Right hindlimb (tissue), 1 donor: Measurements from ENCODE around the gene FBXO31.
"Not testable (repeated sequence)": the region's sequence is repeated elsewhere in the genome, so short reads cannot be mapped to it uniquely, and the experiment has no call there.

ENCODE experiments used
- DNase-seq: peaks from one replicate; pipeline ENCODE4 v3.0.0-alpha.2; 2018

Gene FBXO31

DNA sequence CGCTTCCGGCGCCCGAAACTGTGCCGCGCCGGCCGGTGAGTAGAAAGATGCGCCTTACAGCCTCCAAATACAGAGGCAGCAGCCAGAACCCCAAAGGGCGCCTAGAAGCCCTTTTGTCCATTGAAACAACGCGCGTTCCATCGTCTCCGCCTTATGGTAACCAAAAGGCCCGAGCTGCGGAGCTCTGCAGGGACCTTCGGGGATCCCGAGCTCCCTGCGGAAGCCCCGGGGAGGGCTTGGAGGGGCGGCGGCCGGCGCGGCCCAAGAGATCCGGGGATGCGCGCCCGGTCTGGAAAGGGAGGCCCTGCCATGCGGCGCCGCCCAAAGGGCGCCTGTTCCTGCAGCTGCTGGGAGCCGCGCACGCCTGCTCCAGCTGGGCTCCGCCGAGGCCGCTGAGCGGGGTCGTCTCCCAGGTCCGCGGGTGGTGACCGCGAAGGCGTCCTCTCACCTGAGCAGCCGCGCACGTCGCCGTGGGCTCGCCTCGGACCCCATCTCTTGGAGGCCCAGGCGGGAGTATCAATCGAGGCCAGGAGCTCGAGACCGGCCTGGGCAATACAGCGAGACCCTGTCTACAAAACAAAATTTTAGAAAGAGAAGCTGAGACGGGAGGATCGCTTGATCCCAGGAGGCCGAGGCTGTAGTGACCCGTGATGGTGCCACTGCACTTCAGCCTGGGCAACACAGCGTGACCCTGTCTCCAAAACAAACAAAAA is 742 bp upstream of the FBXO31 start:
- DNase-seq = peak; percentile 37

DNA sequence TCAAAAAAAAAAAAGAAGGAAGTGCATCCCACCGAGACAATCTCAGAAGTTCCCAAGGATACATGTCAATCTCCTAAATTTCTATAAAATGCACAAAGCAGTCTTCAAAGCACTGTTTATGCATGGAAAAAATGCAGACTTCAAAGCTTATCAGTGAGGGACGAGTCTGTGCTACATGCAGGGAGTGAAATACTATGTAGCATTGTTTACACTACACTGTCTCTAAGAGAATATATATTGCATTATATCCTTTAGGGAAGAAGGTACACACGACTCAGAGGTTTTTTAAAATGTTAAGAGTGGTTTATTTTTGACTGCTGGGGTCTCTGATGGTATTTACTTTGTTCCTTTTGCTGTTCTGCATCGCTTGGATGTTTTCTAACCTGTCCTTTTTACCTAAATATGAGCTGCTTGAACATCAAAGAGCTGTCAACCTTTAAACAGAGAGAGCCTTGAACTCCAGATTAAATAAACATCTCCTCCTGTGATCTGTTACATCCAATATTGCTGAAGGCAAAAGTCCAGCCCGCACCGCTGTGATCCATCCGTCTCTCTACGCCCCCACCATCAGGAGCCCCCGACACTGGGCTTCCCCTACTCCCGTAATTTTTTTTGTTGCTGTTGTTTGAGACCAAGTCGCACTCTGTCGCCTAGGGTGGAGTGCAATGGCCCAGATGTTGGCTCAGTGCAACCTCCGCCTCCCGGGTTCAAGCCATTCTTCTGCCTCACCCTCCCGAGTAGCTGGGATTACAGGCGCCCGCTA is 1.4 kb downstream of the FBXO31 start:
- no peak for DNase-seq

DNA sequence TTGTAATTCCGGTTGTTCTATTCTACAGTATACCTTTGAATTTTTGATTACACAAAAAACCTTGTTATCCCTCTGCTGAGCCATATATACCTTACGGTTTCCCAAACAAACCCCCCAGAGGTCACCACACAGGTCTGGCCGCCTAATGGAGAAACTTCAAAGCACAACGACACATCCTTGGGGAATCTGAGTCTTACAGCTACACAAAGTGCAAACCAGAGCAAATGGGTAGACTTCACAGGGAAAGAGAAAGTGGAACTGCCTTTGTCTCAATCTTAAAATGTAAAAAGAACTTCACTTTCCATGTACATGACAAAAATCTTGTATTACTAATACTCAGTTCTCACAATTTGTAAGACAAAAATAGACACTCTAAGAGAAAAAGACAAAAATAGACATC is 2.7 kb downstream of the FBXO31 start:
- DNase-seq = no peak

DNA sequence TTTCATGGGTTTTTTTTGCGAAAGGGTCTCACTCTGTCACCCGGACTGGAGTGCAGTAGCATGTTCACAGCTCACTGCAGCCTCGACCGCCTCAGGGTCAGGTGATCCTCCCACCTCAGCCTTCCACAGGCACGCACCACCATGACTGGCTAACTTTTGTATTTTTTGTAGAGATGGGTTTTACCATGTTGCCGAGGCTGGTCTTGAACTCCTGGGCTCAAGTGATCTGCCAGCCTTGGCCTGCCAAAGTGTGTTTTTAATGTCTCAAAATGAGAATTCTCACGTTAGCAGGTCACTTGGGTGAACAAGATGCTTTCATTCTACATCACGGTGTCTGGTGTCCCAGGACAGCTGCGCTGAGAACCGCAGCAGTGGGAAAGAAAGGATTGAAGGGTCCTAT is 3.2 kb downstream of the FBXO31 start:
- no peak for DNase-seq

DNA sequence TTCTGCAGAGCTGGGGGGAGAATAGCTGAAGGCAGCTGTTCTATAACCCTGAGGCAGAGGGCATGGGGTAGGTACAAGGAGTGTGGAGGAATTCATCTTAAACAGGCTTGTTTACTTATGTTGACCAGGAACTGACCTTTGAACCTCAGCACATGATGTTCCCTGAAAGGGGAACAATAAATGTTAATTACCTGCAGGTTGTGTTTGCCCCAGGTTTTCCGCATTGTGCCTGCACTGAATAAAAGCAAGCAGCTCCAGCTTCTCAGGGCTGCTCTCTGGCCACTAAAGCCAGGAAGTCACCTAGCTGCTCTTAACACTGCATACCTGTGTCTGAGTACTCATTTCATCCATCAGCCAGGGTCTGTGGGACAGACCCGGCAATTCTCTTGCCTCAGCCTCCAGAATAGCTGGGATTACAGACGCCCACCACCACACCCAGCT is 4.2 kb downstream of the FBXO31 start:
- DNase-seq = not testable (repeated sequence)

DNA sequence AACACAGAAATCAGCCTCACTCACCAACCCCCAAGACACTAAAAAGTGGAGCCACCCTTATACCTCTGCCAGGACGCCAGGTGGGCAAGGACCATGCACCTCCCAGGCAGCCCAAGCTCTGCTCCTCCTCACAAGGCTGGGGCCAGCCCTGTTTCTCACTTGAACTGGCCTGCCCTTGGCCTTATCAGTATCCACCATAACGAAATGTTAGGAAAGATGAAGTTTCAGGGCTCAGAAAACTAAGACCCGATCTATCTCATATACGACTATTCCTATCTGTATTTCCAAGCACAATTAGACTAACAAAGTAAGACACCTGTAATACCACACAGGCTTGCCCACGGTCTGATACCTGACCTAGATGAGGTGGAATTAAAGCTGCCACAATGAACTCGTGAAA is 6.9 kb downstream of the FBXO31 start:
- no peak for DNase-seq

DNA sequence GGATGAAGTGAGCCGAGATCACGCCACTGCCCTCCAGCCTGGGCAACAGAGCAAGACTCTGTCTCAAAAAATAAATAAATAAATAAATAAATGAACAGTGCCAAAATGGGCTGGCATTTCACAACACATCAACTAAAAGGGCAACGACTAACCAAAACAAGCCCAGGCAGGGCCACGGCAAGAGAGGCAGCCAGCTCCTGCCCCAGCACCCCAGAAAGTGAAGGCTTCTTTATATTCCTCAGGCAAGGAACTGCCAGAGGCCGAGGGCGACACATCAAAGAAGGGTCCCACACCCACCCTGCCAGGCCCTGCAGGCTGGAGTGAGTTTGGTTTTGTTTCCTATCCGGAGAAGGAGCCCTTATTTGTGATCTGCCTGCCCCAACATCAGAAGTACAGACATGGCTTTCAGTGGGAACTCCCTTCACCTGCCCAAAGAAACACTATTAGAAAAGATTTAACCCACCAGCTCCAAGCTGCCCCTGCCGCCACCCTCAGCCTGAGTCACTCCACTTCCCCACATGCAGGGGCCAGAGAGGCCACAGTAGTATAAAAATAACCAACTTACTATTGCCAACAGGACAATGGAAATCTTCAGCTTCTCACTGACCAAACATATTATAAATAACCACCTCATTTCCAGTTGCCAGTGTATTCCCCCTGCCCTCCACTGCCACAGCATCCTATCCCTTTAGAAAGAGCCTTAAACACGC is 8.0 kb downstream of the FBXO31 start:
- DNase-seq = no peak

DNA sequence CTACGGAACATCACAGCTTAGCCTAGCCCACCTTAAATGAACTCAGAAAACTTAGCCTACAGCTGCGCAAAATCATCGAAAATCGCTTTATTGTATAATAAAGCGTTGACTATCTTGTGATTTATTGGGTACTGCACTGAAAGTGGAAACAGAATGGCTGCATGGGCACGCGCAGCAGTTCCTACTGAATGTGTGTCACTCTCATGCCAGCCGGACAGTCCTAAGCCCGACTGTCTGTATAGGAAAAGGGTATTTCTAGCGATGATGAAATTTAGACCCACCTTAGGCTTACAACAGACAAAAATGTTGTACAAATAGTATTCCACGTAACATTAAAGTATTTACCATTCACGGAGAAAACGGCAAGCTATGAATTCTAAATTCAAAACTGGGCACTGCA is 9.3 kb downstream of the FBXO31 start:
- DNase-seq = no peak

DNA sequence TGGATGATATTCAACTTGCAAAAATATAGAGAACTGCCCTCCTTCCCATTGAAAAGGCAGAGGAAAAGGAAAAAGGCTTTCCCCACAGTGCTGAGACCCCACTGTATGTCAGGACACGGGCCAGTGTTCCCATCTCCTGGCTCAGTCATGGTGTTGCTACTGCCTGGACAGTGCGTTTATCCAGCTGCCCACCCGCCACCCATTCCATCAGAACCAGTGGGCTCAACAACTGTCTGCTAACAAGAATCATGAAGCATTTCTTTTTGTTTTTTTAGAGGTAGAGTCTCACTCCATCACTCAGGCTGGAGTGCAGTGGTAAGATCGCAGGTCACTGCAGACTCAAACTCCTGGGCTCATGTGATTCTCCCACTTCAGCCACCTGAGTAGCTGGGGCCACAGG is 11.3 kb downstream of the FBXO31 start:
- no peak for DNase-seq

DNA sequence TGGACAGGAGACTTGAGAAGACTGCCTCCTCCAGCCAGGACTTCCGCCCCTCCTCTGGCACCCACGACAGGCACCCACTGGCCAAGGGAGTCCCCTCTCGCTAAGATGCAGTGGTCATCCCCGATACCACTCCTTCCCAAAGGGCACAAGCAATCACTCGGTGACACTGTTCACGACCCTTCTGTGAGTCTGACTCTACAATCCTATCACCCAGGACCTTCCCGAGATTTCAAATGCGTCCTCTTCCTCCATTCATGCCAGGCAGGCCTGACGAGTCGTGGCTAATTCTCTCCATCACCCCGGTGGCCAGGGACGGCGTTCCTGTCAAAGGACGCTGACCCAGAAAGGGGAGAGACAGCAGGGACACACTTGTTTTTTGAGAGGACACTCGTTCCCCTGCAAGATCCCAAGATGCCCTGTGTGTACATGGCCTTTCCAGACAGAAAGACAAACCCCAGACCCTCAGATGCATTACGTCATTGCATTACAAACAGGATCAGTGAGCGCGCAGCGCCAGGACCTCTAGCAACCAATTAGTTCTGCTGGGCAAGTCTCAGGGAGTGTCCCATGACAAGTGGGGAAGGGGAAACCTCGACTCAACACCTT is 12.2 kb downstream of the FBXO31 start:
- no peak for DNase-seq

DNA sequence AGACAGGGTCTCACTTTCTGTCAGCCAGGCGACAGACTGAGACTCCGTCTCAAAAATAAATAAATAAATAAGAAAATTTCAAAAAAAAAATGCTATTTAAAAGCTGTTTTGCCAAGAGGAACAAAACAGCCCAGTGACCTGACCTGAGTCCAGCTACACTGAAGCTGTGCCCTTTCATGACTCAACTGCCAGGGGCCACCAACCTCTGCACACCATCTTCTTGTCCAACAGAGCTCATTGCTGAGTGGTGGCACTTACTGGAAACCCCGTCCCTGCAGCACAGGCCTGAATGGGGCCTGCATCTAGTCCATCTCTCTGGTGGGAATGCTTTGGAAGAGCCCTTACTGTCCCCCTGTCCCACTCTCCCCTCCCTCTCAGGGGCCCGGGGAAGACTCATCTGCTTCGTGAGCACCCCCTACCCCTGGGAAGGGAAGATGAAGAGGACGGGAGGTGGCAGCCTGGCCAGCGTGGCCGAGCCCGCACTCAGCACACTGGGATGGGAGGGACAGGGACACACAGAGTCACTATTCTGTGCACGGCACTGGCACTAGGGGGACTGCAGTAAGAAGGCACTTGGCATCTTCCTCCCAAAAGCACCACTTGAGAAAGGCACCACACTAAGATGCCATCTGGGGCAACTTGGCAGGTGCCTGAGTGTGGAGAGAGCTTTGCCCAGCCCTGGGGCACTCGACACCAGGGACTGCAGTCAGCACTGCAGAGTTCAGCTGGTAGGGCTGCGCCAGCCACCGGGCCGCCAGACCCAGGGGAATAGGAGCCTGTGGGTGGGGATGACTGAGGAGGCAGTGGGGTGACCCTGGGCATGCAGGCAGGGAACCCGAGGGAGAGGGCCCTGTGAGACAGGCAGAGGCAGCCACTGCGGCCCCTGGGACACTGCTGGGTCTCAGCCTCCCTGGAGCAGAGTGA is 13.5 kb downstream of the FBXO31 start:
- DNase-seq = no peak

DNA sequence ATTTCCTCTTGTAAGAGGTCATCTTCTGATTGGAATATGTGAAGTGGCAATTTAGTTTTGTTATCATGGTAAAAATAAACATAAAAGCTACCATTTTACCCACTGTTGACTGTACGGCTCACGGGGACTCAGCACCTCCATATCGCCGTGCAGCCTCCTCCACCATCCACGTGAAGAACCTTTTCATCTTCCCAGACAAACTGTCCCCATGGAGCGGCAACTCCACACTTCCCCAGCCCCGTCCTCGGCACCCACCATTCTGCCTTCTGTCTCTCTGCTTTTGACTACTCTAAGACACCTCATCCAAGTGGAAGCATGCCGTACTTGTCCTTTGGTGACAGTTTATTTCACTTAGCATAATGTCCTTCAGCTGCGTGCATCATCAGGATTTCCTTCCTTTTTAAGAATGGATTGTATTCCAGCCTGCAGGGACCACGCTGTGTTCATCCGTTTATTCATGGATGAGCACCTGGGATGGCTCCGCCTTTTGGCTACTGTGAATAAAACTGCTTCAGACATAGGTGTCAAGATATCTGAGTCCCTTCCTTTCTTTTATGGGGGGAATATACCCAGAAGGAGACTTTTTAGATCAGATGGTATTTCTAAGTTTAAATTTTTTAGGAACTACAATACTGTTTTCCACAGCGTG is 14.3 kb downstream of the FBXO31 start:
- DNase-seq = no peak

DNA sequence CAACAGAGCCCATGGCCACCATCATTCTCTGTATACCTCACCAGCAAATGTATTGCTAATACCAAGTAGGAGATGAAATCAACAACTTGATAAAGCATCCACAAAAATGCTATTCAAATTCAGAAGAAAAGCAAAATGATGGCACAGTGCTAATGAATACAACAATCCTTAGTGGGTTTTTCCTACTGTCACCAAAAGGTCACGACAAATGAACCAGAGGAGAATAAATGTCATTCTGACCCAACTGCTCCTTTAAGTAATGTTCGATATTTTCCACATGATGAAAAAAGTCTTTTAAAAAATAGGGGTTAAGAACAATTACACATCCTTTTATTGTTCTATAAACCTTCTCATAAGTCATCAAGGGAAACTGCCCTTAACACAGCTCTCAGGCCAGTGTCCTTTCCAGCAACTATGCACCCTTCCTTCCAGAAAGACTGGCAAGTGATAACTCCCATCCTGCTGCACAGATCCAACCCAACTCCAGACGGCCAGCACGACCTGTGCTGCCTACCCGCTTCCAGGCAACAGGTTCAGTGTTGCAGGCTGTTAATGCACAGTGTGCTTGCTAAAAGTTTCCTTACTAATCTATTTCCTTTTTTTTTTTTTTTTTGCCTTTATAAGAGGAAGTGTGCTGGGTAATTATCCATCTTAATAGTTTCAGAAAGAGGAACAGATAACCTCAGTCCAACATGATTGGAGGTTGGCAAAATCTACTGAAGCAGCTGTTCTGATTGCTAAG is 15.4 kb downstream of the FBXO31 start:
- no peak for DNase-seq

DNA sequence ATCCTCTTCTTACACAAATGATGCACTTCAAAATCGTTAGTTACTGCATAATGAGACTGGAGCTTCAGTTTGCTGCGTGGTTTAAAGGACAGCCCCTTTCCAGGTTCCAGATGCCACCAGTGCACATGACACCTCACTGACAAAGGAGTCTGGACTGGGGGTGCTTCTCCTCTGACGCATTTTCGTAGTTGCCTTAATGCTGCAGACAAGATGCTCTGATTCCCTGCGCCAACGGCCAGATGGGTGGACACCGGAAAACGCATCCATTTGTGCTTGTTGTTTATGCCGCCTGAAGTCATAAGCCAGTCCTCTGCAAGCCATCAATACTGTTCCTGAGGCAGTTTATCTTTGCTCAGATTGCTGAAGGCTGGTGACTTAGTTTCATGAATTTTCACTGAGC is 16.0 kb downstream of the FBXO31 start:
- DNase-seq = no peak

DNA sequence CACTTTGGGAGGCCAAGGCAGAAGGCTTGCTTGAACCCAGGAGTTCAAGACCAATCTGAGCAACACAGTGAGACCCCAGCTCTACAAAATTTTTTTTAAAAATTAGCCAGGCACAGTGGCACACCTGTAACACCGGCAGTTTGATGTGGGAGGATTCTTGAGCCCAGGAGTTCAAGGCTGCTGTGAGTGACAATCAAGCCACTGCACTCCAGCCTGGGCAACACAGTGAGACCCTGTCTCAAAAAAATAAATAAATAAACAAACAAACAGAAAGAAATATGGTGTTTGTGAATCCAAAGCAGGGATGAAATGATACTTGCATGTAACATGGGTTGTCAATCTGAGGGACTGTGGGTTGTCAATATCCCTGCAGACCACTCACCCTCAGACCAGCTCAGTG is 16.6 kb downstream of the FBXO31 start:
- DNase-seq = no peak

DNA sequence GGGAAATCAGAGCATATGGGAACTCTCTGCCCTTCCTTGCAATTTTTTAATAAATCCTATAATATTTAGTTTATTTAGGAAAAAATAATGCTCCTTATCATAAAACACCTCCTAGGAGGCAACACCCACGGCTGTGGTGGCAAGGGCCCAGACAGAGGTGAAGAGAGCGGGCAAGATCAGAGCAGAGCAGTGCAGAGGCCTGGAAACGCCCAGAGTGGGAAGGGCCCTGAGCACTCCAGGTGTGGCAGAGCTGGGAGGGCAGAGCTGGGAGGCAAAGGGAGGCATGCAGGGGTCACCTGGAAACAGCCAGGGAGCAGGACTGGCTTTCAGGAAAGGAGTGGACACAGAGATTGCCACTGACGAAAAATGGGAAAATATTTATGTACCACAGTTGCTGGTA is 17.3 kb downstream of the FBXO31 start:
- DNase-seq = no peak

DNA sequence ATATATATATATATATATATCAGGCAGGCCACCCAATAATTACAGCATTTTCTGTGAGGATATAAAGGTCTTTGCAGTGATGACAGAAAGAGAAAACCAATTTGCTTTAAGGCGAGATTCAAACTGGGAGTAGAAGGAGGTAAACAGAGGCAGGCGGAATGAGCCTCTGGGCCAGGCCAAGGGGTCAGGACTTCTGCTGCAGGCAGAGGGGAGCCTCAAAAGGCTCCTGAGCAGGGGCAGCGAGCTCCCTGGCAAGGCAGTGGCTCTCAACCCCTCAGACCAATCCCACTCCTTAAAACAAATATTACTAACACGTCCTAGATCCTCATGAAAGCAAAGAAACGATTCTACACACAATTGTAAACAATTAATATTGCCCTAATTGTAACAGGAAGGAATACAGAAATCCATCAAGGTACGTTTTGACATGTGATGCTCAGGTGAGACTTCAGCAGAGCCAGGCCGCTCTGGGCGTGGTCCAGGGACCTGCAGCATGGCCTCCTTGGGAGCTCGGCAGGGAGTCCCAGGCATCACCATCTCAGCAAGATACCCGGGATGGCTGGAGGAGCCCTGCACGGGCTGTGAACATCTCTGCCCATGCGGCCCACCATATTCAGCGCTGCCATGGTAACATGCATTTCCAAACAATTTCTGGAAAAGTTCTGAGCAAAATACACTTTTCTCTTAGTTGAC is 18.4 kb downstream of the FBXO31 start:
- DNase-seq = no peak

DNA sequence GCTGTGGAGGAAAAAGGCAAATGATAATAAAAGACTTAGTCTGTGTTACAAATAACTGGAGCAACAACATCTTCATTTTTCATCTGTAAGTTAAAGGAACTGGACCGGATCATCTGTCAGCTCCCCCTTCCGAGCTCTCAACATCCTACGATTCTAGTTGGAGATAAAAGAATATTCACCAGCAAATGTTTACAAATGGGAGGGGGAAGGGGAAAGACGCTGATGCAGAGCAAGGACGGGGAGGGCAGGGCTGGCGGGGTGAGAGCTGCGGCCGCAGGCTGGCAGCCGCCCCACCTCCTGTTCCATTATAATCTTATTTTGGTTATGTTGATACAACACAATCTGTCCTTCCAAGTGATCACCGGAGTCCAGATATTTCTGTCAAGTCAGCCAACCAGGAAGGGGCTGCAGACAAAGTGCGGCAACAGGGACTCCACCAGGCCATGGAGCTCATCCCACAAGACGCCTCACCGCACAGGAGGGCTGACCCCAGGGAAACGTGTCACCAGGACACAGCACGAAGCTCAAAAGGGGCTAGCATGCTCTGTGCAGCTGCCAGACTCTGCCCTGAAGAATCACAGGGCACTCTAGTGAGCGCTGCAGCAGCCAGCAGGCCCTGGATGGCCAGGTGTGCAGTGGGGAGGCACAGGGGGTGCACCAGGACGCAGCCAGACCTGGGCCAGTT is 19.7 kb downstream of the FBXO31 start:
- DNase-seq = no peak

DNA sequence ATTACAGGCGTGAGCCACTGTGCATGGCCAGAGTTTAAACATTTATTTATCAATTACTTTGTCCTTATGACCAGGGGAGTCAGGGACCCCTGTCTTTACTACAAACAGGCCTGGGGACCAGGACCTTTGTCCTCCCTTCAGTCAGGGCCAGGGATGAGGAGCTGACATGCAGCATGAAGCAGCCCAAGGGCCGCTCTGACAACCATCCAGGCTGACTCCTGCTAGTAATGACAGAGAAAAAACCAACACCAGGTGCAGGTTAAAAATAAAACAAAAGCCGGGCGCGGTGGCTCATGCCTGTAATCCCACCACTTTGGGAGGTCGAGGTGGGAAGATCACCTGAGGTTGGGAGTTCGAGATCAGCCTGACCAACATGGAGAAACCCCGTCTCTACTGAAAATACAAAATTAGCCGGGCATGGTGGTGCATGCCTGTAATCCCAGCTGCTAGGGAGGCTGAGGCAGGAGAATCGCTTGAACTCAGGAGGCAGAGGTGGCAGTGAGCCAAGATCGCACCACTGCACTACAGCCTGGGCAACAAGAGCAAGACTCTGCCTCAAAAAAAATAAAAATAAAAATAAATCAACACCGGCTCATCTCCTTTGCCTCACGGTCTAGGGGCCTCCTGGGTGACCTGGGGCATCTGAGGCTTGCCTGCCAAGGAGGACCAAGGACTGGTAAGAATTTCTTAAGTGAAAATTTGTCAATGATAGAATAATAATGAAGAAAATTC is 20.6 kb downstream of the FBXO31 start:
- DNase-seq = not testable (repeated sequence)
